Natural killer cell (primary cell): ENCODE data around the gene DDX54. TPM values are rescaled to one million over a fixed set of nuclear protein-coding genes. Genes with fewer than 3 reads are reported as not detected.

Experiments used
- ATAC-seq, 3 donors: fragments of 150-1000 bp in 2 of 3; fragments of 200-7000 bp in 1 of 3; cut with Tn5 transposase; 1 replicate in 1 of 3; 2 replicates in 2 of 3; pipeline ENCODE4 v1.10.0; 2021; ENCODE audit warnings: mild to moderate bottlenecking in 2 of 3, moderate library complexity in 2 of 3
- DNase-seq, 2 donors: peaks; one replicate each; pipeline versions ENCODE4 v3.0.0 to v3.0.0-alpha.2; 2013 to 2021; ENCODE audit warnings: mixed read lengths in 1 of 2
- H3K27ac ChIP-seq: one replicate; pipeline ENCODE4 v1.5.1; 2013; ENCODE audit warnings: mild to moderate bottlenecking, low read length
- H3K27me3 ChIP-seq: one replicate; pipeline ENCODE4 v1.6.1; 2013; ENCODE audit warnings: low read length; ENCODE audit not compliant: control insufficient read depth, insufficient read depth
- H3K36me3 ChIP-seq: one replicate; pipeline ENCODE4 v1.6.1; 2013; ENCODE audit warnings: low read length; ENCODE audit not compliant: control insufficient read depth, insufficient read depth
- H3K4me1 ChIP-seq: one replicate; pipeline ENCODE4 v1.6.1; 2013; ENCODE audit warnings: low read length; ENCODE audit not compliant: control insufficient read depth, insufficient read depth
- H3K4me3 ChIP-seq: one replicate; pipeline ENCODE4 v1.5.1; 2013; ENCODE audit warnings: low read length
- H3K9me3 ChIP-seq: one replicate; pipeline ENCODE4 v1.6.1; 2013; ENCODE audit warnings: low read length; ENCODE audit not compliant: control insufficient read depth, insufficient read depth
- H3K27ac Mint-ChIP-seq, 2 donors: one replicate each; pipeline ENCODE4 v1.8.0; 2022; ENCODE audit warnings: mild to moderate bottlenecking in 2 of 2, mixed read lengths in 2 of 2, moderate library complexity in 1 of 2
- H3K27me3 Mint-ChIP-seq, 2 donors: one replicate each; pipeline ENCODE4 v1.8.0; 2022; ENCODE audit warnings: low read depth in 2 of 2, mixed read lengths in 2 of 2
- H3K36me3 Mint-ChIP-seq: one replicate; pipeline ENCODE4 v1.8.0; 2022; ENCODE audit warnings: mixed read lengths
- H3K4me1 Mint-ChIP-seq, 2 donors: one replicate each; pipeline ENCODE4 v1.8.0; 2022; ENCODE audit warnings: mixed read lengths in 2 of 2
- H3K4me3 Mint-ChIP-seq: one replicate; pipeline ENCODE4 v1.8.0; 2022; ENCODE audit warnings: mild to moderate bottlenecking, moderate library complexity, mixed read lengths
- H3K9me3 Mint-ChIP-seq, 2 donors: one replicate each; pipeline ENCODE4 v1.8.0; 2022; ENCODE audit warnings: mixed read lengths in 2 of 2
- CTCF ChIP-seq: fragments of 200-600 bp; IDR thresholded peaks from one replicate; pipeline ENCODE4 v1.8.0; 2022; ENCODE audit warnings: antibody characterized with exemption
- WGBS: methylation state at CpG from one replicate; pipeline ENCODE4 v1.1.7; 2013; ENCODE audit warnings: missing lambda C conversion rate; ENCODE audit not compliant: insufficient coverage; 5-methylcytosine and 5-hydroxymethylcytosine counted together
- intact Hi-C: fragments of 100-400 bp; cut with micrococcal nuclease; formaldehyde crosslinking; loops from one replicate; pipeline ENCODE4 v1.14.2; 2022
- total RNA-seq, 4 donors: library from RNA; stranded (reverse); fragments of 120-200 nt in 1 of 4; gene quantifications; one replicate each; pipeline versions ENCODE4 v1.2.3 to v1.2.4, GENCODE V29; 2013 to 2022

DDX54 gene
- total RNA-seq, 3 donors from 2014 or later (not counting 1 experiment from before 2014, with no cell fraction given), result 84.6 to 100 (median 97.1) TPM

GRCh38 chr12:113180333-113180732 lies 4.9 kb downstream of the DDX54 start:
- intact Hi-C loops, result no loop called here

GRCh38 chr12:113179023-113179422 lies 6.3 kb downstream of the DDX54 start:
- 97% methylated on average over 14 of the region's 14 CpGs for WGBS
- H3K36me3 Mint-ChIP-seq, result no peaks in the 10 kb centered on the region

More at GRCh38 chr12:113180333-113180732, 4.9 kb downstream of the DDX54 start:
- Histone ChIP-seq H3K27ac (no peak overlapping the region), H3K4me3 (no peak overlapping the region), H3K4me1 (peaks cover 16% of the 10 kb centered on the region), H3K36me3 (peaks cover 48% of the 10 kb centered on the region), H3K9me3 (no peaks in the 10 kb centered on the region), H3K27me3 (no peaks in the 10 kb centered on the region)
- no peak for ATAC-seq
- H3K36me3 Mint-ChIP-seq, result no peaks in the 10 kb centered on the region
- H3K27ac Mint-ChIP-seq, result no peak overlapping the region
- 90% methylated on average over 4 of the region's 4 CpGs for WGBS
- no peak for TF ChIP-seq CTCF
- no peaks in the 10 kb centered on the region for H3K9me3 Mint-ChIP-seq
- peaks cover 15 to 20% of the 10 kb centered on the region in 2 donors for H3K4me1 Mint-ChIP-seq
- no peaks in the 10 kb centered on the region for H3K27me3 Mint-ChIP-seq
- no peak for DNase-seq
- no peak overlapping the region for H3K4me3 Mint-ChIP-seq

GRCh38 chr12:113174461-113175384 lies 10.6 kb downstream of the DDX54 start:
- TF ChIP-seq CTCF, result peak; percentile 97
- Mint-ChIP-seq H3K4me1 (peaks cover 5 to 9% of the 10 kb centered on the region in 2 donors), H3K27ac (peak overlapping the region; percentile 51 to 84), H3K4me3 (no peak overlapping the region), H3K9me3 (no peaks in the 10 kb centered on the region), H3K36me3 (peaks cover 19% of the 10 kb centered on the region), H3K27me3 (no peaks in the 10 kb centered on the region)
- Histone ChIP-seq H3K4me3 (no peak overlapping the region), H3K27ac (no peak overlapping the region), H3K9me3 (no peaks in the 10 kb centered on the region), H3K27me3 (no peaks in the 10 kb centered on the region), H3K4me1 (no peaks in the 10 kb centered on the region), H3K36me3 (peaks cover 88% of the 10 kb centered on the region)
- intact Hi-C loops, result loop anchor here (1.0 kb wide), 1 partner anchor 126 kb away; no protein-coding TSS in a partner anchor
- DNase-seq, result peak; percentile 73 to 86
- ATAC-seq, result peak; percentile 84 to 98 (median 88)
- WGBS, result 59% methylated on average over 31 of the region's 32 CpGs

More at GRCh38 chr12:113179023-113179422, 6.3 kb downstream of the DDX54 start:
- peaks cover 60% of the 10 kb centered on the region for H3K36me3 ChIP-seq
- no peak overlapping the region for H3K27ac ChIP-seq
- Mint-ChIP-seq H3K4me3 (no peak overlapping the region), H3K27ac (no peak overlapping the region), H3K27me3 (no peaks in the 10 kb centered on the region), H3K9me3 (no peaks in the 10 kb centered on the region), H3K4me1 (peaks cover 12 to 18% of the 10 kb centered on the region in 2 donors)
- no peaks in the 10 kb centered on the region for H3K9me3 ChIP-seq
- DNase-seq, result no peak
- H3K27me3 ChIP-seq, result no peaks in the 10 kb centered on the region
- H3K4me3 ChIP-seq, result no peak overlapping the region
- TF ChIP-seq CTCF, result no peak
- intact Hi-C loops, result no loop called here
- H3K4me1 ChIP-seq, result peaks cover 9% of the 10 kb centered on the region
- ATAC-seq, result no peak
